IMR-90 (cell line): ENCODE measurements around the gene EPC2. TPM values are rescaled to one million over a fixed set of nuclear protein-coding genes. Genes with fewer than 3 reads are reported as not detected.

Experiments
- ATAC-seq: fragments of 200-7000 bp; cut with Tn5 transposase; 2 replicates; pipeline ENCODE4 v1.9.1; 2020; ENCODE audit warnings: low read depth, mild to moderate bottlenecking, moderate library complexity
- BruUV-seq: library from RNA; stranded (reverse); fragments of 400-500 nt; replicated peaks from 2 replicates; lab custom pipeline; 2021; lab: Mats Ljungman, UMichigan
- CTCF ChIA-PET: fragments of 300-600 bp; formaldehyde crosslinking; extraction: SDS; loops from one replicate; lab custom pipeline; 2021; ENCODE audit warnings: antibody characterized with exemption; lab: Yijun Ruan, JAX
- POLR2A ChIA-PET: fragments of 300-600 bp; sonication (Branson Sonifier 250); formaldehyde crosslinking; loops from one replicate; lab custom pipeline; 2022; ENCODE audit warnings: antibody characterized with exemption; ENCODE audit not compliant: unreplicated experiment; lab: Charles Lee
- DNase-seq: peaks from one replicate; pipeline ENCODE4 v3.0.0; 2013
- H2AFZ ChIP-seq: replicated peaks from 2 replicates; pipeline ENCODE3; 2013; ENCODE audit warnings: low read length, mild to moderate bottlenecking; ENCODE audit not compliant: poor library complexity
- H2AK5ac ChIP-seq: 2 replicates; pipeline ENCODE4 v1.6.1; 2013; ENCODE audit warnings: low read depth, low read length, inconsistent platforms
- H2AK9ac ChIP-seq: replicated peaks from 2 replicates; pipeline ENCODE3; 2013; ENCODE audit warnings: mild to moderate bottlenecking, low read depth, low read length, moderate library complexity; ENCODE audit not compliant: poor library complexity
- H2BK120ac ChIP-seq: 2 replicates; pipeline ENCODE4 v1.6.1; 2013; ENCODE audit warnings: low read depth, low read length, inconsistent platforms
- H2BK15ac ChIP-seq: 3 replicates; pipeline ENCODE4 v1.6.1; 2013; ENCODE audit warnings: low read depth, low read length, inconsistent platforms
- H2BK20ac ChIP-seq: 2 replicates; pipeline ENCODE4 v1.6.1; 2013; ENCODE audit warnings: low read depth, mild to moderate bottlenecking, inconsistent platforms, low read length, moderate library complexity
- H2BK5ac ChIP-seq: 2 replicates; pipeline ENCODE4 v1.6.1; 2013; ENCODE audit warnings: mild to moderate bottlenecking, low read depth, low read length, inconsistent platforms; ENCODE audit not compliant: poor library complexity, severe bottlenecking
- H3K14ac ChIP-seq: replicated peaks from 2 replicates; pipeline ENCODE4 v1.6.1; 2013; ENCODE audit warnings: low read depth, low read length, inconsistent platforms
- H3K18ac ChIP-seq: 2 replicates; pipeline ENCODE4 v1.6.1; 2013; ENCODE audit warnings: low read depth, low read length, control low read depth
- H3K23ac ChIP-seq: 2 replicates; pipeline ENCODE4 v1.6.1; 2013; ENCODE audit warnings: low read depth, low read length, inconsistent platforms
- H3K27ac ChIP-seq: 2 replicates; pipeline ENCODE4 v1.5.1; 2013; ENCODE audit warnings: mild to moderate bottlenecking, control low read depth, low read length; ENCODE audit not compliant: insufficient read depth
- H3K27me3 ChIP-seq: 2 replicates; pipeline ENCODE4 v1.6.1; 2013; ENCODE audit warnings: low read length; ENCODE audit not compliant: control insufficient read depth, insufficient read depth
- H3K36me3 ChIP-seq: 2 replicates; pipeline ENCODE4 v1.6.1; 2013; ENCODE audit warnings: low read length, mixed read lengths; ENCODE audit not compliant: control insufficient read depth, insufficient read depth
- H3K4ac ChIP-seq: 2 replicates; pipeline ENCODE4 v1.6.1; 2013; ENCODE audit warnings: low read depth, low read length, inconsistent platforms
- H3K4me1 ChIP-seq: 2 replicates; pipeline ENCODE4 v1.6.1; 2013; ENCODE audit warnings: low read length, mixed read lengths; ENCODE audit not compliant: control insufficient read depth, insufficient read depth
- H3K4me2 ChIP-seq: 2 replicates; pipeline ENCODE4 v1.6.1; 2013; ENCODE audit warnings: low read depth, mild to moderate bottlenecking, control low read depth, low read length, moderate library complexity
- H3K4me3 ChIP-seq: 2 replicates; pipeline ENCODE4 v1.5.1; 2013; ENCODE audit warnings: low read depth, mild to moderate bottlenecking, control low read depth, low read length, moderate library complexity; ENCODE audit not compliant: insufficient read depth
- H3K56ac ChIP-seq: 2 replicates; pipeline ENCODE4 v1.6.1; 2013; ENCODE audit warnings: low read length, inconsistent platforms; ENCODE audit not compliant: insufficient read depth; ENCODE audit errors: extremely low read depth
- H3K79me1 ChIP-seq, 2 experiments: 2 replicates each; pipeline ENCODE4 v1.6.1; 2013; ENCODE audit warnings: low read length in 2 of 2, inconsistent platforms in 1 of 2, low read depth in 1 of 2
- H3K9ac ChIP-seq: 2 replicates; pipeline ENCODE4 v1.6.1; 2013; ENCODE audit warnings: low read depth, low read length, control low read depth
- H3K9me1 ChIP-seq: 2 replicates; pipeline ENCODE4 v1.6.1; 2013; ENCODE audit warnings: low read length, inconsistent platforms; ENCODE audit not compliant: insufficient read depth
- H3K9me3 ChIP-seq: 2 replicates; pipeline ENCODE4 v1.6.1; 2013; ENCODE audit warnings: low read length; ENCODE audit not compliant: control insufficient read depth, insufficient read depth
- H4K20me1 ChIP-seq: 2 replicates; pipeline ENCODE4 v1.6.1; 2013; ENCODE audit warnings: low read length, inconsistent platforms; ENCODE audit not compliant: insufficient read depth
- H4K5ac ChIP-seq: 2 replicates; pipeline ENCODE4 v1.6.1; 2013; ENCODE audit warnings: mild to moderate bottlenecking, low read depth, low read length, control low read depth
- H4K8ac ChIP-seq, 2 experiments: 2 replicates each; pipeline ENCODE4 v1.6.1; 2013; ENCODE audit warnings: low read depth in 2 of 2, low read length in 2 of 2, control low read depth in 1 of 2, inconsistent platforms in 1 of 2
- H4K91ac ChIP-seq: 2 replicates; pipeline ENCODE4 v1.6.1; 2013; ENCODE audit warnings: low read depth, low read length, inconsistent platforms; ENCODE audit not compliant: insufficient read depth
- MAZ ChIP-seq: IDR thresholded peaks from 2 replicates; pipeline ENCODE4 v1.6.1; 2012; ENCODE audit warnings: low read depth, mild to moderate bottlenecking, low read length, improper control_type of control experiment, moderate library complexity, borderline replicate concordance
- NFE2L2 ChIP-seq: fragments of 150-350 bp; IDR thresholded peaks from 2 replicates; pipeline ENCODE4 v1.6.1; 2016; ENCODE audit warnings: low read depth, mild to moderate bottlenecking, low read length
- POLR2A ChIP-seq: IDR thresholded peaks from 2 replicates; pipeline ENCODE4 v1.6.1; 2012; ENCODE audit warnings: mild to moderate bottlenecking, low read depth, low read length
- RAD21 ChIP-seq: IDR thresholded peaks from 2 replicates; pipeline ENCODE4 v1.6.1; 2012; ENCODE audit warnings: low read length, improper control_type of control experiment
- RCOR1 ChIP-seq: IDR thresholded peaks from 2 replicates; pipeline ENCODE4 v1.6.1; 2012; ENCODE audit warnings: mild to moderate bottlenecking, low read length, improper control_type of control experiment; ENCODE audit not compliant: insufficient replicate concordance
- SMC3 ChIP-seq: fragments of 150-350 bp; IDR thresholded peaks from 2 replicates; pipeline ENCODE4 v1.6.1; 2016; ENCODE audit warnings: low read depth, mild to moderate bottlenecking, antibody characterized with exemption, low read length, moderate library complexity
- WGBS, 2 experiments: methylation state at CpG; one replicate each; pipeline versions ENCODE4 v1.1.5 to v1.1.7; 2013; ENCODE audit warnings: missing lambda C conversion rate in 2 of 2; ENCODE audit not compliant: insufficient read length in 1 of 2; ENCODE audit errors: extremely low coverage in 2 of 2; 5-methylcytosine and 5-hydroxymethylcytosine counted together
- dilution Hi-C: fragments of 300-500 bp; cut with HindIII; formaldehyde crosslinking; loops from one replicate; pipeline ENCODE4 v1.14.3; 2018; ENCODE audit warnings: low sequenced_read_pairs; ENCODE audit not compliant: unreplicated experiment
- in situ Hi-C: fragments of 300-500 bp; cut with MboI; formaldehyde crosslinking; loops from 3 replicates; pipeline ENCODE4 v1.14.3; 2019; ENCODE audit warnings: low sequenced_read_pairs, inconsistent platforms, mixed read lengths
- intact Hi-C: fragments of 100-400 bp; cut with micrococcal nuclease; formaldehyde crosslinking; loops from 2 replicates; pipeline ENCODE4 v1.10.0; 2022
- polyA plus RNA-seq, 3 experiments: library from polyadenylated mRNA; depleted of rRNA; stranded (reverse); fragments of >200 nt; gene quantifications; 2 replicates each; pipeline ENCODE4 v1.2.3, GENCODE V29; 2012; ENCODE audit warnings: low replicate concordance in 1 of 3
- total RNA-seq: library from RNA; depleted of rRNA; stranded (reverse); fragments of >200 nt; gene quantifications from 2 replicates; pipeline ENCODE4 v1.2.3, GENCODE V29; 2012
- TF ChIP-seq, protein P1 (sequence below): fragments of 150-350 bp; IDR thresholded peaks from 2 replicates; pipeline ENCODE4 v1.6.1; 2017; ENCODE audit warnings: mild to moderate bottlenecking, antibody characterized with exemption, low read length, low read depth

Gene EPC2
- total and polyA plus RNA-seq, 2 of the 4 experiments (the other 2 are of a cell fraction): 10.6 to 22.6 TPM

DNA sequence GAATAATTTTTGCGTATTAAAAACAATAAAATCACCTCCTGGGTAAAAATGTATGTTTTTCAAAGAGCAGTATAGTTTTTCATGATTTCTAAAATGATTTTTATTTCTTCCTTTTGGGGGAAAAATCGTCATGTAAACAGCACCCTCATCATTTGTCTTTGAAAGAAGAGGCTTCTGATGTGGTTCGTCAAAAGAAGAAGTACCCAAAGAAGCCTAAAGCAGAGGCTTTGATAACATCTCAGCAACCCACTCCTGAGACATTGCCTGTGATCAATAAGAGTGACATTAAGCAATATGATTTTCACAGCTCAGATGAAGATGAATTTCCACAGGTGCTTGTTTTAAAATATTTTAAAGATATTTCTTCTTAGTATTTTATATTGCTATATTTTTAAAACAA is 120.3 kb downstream of the EPC2 start:
- BruUV-seq: no TSS peak
- no peak overlapping the region for H2BK5ac ChIP-seq
- POLR2A ChIA-PET: no interaction called here
- no peak overlapping the region for H2AK5ac ChIP-seq
- H2BK20ac ChIP-seq: no peak overlapping the region
- no peak overlapping the region for H3K4ac ChIP-seq
- H4K20me1 ChIP-seq: no peaks in the 10 kb centered on the region
- intact Hi-C loops (no loop called here), dilution Hi-C loops (no loop called here), in situ Hi-C loops (no loop called here)
- WGBS, 2 experiments: no CpG with 5 or more reads among the region's 3 CpGs
- H3K9me1 ChIP-seq: no peaks in the 10 kb centered on the region
- peaks cover 2 to 12% of the 10 kb centered on the region in 2 experiments; a peak in 3 of 4 replicates for H3K79me1 ChIP-seq
- H3K27ac ChIP-seq: no peak overlapping the region
- no peak overlapping the region for H3K14ac ChIP-seq
- no peak for TF ChIP-seq RAD21
- no peak for TF ChIP-seq SMC3
- TF ChIP-seq RCOR1: no peak
- TF ChIP-seq, protein P1, sequence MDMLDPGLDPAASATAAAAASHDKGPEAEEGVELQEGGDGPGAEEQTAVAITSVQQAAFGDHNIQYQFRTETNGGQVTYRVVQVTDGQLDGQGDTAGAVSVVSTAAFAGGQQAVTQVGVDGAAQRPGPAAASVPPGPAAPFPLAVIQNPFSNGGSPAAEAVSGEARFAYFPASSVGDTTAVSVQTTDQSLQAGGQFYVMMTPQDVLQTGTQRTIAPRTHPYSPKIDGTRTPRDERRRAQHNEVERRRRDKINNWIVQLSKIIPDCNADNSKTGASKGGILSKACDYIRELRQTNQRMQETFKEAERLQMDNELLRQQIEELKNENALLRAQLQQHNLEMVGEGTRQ: no peak
- no peak for TF ChIP-seq NFE2L2
- no peak for TF ChIP-seq POLR2A
- no peak for TF ChIP-seq MAZ
- CTCF ChIA-PET: no interaction called here
- H3K4me2 ChIP-seq: no peak overlapping the region
- no peak overlapping the region for H4K5ac ChIP-seq
- peaks cover 3% of the 10 kb centered on the region; the same call in 1 of the 2 replicates for H3K36me3 ChIP-seq
- no peaks in the 10 kb centered on the region for H3K4me1 ChIP-seq
- no peak overlapping the region for H2BK15ac ChIP-seq
- no peak overlapping the region for H4K8ac ChIP-seq
- H3K27me3 ChIP-seq: no peaks in the 10 kb centered on the region
- H3K9ac ChIP-seq: no peak overlapping the region
- no peak overlapping the region for H3K23ac ChIP-seq
- DNase-seq (no peak), ATAC-seq (no peak)
- no peak overlapping the region for H2AK9ac ChIP-seq
- no peak overlapping the region for H2AFZ ChIP-seq
- no peak overlapping the region for H3K4me3 ChIP-seq
- H4K91ac ChIP-seq: no peak overlapping the region
- H3K18ac ChIP-seq: no peak overlapping the region
- H3K9me3 ChIP-seq: no peaks in the 10 kb centered on the region
- no peak overlapping the region for H2BK120ac ChIP-seq
- no peak overlapping the region for H3K56ac ChIP-seq
